ENCODE results near the gene ROPN1B. TPM values are rescaled to one million over a fixed set of nuclear protein-coding genes. Genes with fewer than 3 reads are reported as not detected.

The ROPN1B gene
- total RNA-seq, 1 experiment from 2014 or later, result 0.13 TPM

DNA sequence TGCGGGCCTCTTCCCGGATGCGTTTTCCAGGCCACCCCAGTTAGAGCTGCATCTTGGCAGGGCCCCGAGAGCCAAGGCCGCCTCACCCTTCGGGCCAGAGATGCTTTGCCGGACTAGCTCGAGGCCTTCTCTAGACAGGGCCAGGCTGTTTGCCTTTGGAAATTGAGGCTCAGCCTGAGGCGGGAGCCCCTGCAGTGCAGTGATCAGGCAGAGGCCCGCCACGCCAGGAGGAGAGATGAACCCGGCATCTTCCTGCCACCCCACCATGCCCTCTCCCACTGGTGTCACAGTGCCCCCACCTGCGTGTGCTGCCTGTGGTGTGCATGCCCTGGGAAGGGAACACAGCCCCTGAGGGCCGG lies 8.9 kb upstream of the ROPN1B start:
- Mint-ChIP-seq H3K27me3 (ENCODE audit: low read depth) (peaks cover 15% of the 10 kb centered on the region), H3K36me3 (no peaks in the 10 kb centered on the region), H3K27ac (no peak overlapping the region), H3K9me3 (no peaks in the 10 kb centered on the region), H3K4me3 (no peak overlapping the region), H3K4me1 (peaks cover 8% of the 10 kb centered on the region; the same call in 1 of the 2 replicates)
- CTCF ChIA-PET, result interaction anchor here (1.4 kb wide), 1 partner anchor 12 kb away, joined by 4 read pairs; no protein-coding TSS in a partner anchor
- ATAC-seq, result no peak
- TF ChIP-seq, protein P1, sequence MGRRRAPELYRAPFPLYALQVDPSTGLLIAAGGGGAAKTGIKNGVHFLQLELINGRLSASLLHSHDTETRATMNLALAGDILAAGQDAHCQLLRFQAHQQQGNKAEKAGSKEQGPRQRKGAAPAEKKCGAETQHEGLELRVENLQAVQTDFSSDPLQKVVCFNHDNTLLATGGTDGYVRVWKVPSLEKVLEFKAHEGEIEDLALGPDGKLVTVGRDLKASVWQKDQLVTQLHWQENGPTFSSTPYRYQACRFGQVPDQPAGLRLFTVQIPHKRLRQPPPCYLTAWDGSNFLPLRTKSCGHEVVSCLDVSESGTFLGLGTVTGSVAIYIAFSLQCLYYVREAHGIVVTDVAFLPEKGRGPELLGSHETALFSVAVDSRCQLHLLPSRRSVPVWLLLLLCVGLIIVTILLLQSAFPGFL (CRISPR knock-in tag; IDR thresholded peaks at IDR 0.05; ENCODE audit: borderline replicate concordance), result no peak
- TF ChIP-seq NFATC4 (CRISPR knock-in tag; IDR thresholded peaks at IDR 0.05) (no peak), CREB1 (CRISPR knock-in tag; IDR thresholded peaks at IDR 0.05) (no peak)
- POLR2A ChIA-PET, result no interaction called here
- DNase-seq (ENCODE audit: low spot score), result no peak

DNA sequence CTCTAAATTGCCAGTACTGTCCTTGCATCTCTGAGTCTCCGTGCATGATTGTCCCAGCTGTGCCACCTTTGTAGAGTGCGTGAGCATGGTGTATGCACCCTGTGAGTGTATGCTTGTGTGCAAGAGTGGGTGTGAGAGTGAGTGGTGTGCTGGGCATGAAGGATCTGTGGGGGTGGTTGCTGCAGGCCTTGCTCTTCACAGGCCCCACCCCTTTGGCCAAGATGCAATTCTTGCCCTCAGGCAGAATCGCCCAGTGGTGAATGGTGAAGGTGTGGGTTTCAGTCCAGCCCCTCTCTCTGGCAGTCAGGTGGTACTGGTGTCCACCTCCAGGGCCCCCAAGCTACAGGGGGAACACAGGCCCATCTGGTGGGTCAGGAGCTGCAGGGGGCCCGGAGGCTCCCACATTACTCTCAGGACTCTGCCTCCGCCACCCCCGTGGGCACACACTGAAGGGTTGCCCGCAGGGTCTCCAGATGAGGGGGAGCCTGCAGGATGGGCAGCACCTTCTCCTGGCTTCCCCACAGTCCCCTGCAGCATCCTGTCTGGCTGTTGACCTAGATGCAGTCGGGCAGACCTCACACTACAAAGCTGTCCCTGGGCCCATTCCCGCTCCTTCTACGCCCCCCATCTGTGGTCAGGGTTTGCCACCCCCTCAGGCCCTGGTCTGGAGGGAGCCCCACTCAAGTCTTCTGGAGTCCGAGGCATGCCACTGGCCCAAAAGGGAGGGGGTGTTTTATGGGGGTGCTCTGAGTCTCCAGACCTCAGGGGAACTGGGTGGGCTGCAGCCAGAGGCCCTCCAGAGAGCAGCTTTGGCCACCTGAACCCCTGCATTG lies 8.3 kb upstream of the ROPN1B start:
- DNase-seq (ENCODE audit: low spot score), result no peak
- Mint-ChIP-seq H3K27ac (no peak overlapping the region), H3K36me3 (no peaks in the 10 kb centered on the region), H3K4me3 (no peak overlapping the region), H3K4me1 (peaks cover 8% of the 10 kb centered on the region; the same call in 1 of the 2 replicates), H3K27me3 (ENCODE audit: low read depth) (peaks cover 10% of the 10 kb centered on the region), H3K9me3 (no peaks in the 10 kb centered on the region)
- ChIA-PET CTCF (interaction anchor here (1.4 kb wide), 1 partner anchor 11 kb away, joined by 4 read pairs; no protein-coding TSS in a partner anchor), POLR2A (no interaction called here)
- no peak for ATAC-seq
- no peak for TF ChIP-seq EMX1 (CRISPR knock-in tag; IDR thresholded peaks at IDR 0.05)
- TF ChIP-seq ZNF416 (CRISPR knock-in tag; IDR thresholded peaks at IDR 0.05), result no peak
- TF ChIP-seq, protein P2, sequence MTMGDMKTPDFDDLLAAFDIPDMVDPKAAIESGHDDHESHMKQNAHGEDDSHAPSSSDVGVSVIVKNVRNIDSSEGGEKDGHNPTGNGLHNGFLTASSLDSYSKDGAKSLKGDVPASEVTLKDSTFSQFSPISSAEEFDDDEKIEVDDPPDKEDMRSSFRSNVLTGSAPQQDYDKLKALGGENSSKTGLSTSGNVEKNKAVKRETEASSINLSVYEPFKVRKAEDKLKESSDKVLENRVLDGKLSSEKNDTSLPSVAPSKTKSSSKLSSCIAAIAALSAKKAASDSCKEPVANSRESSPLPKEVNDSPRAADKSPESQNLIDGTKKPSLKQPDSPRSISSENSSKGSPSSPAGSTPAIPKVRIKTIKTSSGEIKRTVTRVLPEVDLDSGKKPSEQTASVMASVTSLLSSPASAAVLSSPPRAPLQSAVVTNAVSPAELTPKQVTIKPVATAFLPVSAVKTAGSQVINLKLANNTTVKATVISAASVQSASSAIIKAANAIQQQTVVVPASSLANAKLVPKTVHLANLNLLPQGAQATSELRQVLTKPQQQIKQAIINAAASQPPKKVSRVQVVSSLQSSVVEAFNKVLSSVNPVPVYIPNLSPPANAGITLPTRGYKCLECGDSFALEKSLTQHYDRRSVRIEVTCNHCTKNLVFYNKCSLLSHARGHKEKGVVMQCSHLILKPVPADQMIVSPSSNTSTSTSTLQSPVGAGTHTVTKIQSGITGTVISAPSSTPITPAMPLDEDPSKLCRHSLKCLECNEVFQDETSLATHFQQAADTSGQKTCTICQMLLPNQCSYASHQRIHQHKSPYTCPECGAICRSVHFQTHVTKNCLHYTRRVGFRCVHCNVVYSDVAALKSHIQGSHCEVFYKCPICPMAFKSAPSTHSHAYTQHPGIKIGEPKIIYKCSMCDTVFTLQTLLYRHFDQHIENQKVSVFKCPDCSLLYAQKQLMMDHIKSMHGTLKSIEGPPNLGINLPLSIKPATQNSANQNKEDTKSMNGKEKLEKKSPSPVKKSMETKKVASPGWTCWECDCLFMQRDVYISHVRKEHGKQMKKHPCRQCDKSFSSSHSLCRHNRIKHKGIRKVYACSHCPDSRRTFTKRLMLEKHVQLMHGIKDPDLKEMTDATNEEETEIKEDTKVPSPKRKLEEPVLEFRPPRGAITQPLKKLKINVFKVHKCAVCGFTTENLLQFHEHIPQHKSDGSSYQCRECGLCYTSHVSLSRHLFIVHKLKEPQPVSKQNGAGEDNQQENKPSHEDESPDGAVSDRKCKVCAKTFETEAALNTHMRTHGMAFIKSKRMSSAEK (CRISPR knock-in tag; IDR thresholded peaks at IDR 0.05; ENCODE audit: borderline replicate concordance), result no peak
- no peak for TF ChIP-seq ZNF425 (CRISPR knock-in tag; conservative IDR thresholded peaks at IDR 0.05)

DNA sequence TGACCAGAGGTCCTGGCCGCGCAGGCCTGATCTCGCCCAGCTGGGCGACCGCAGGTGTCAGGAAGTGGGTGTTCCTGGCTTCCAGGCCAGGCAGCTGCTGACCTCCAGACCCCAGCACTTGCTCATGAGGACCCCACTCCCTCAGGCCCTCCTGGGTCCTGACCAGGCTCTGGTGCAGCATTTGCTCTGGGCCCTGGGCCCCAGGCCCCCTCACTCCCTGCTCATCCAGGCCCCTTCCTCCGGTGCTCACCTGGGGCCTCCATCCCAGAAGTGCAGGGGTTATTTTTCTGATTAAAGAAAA lies 7.7 kb upstream of the ROPN1B start:
- no peak overlapping the region for H3K4me3 Mint-ChIP-seq
- ATAC-seq (no peak), DNase-seq (ENCODE audit: low spot score) (no peak)
- H3K36me3 Mint-ChIP-seq, result no peaks in the 10 kb centered on the region
- ChIA-PET POLR2A (no interaction called here), CTCF (no interaction called here)
- H3K4me1 Mint-ChIP-seq, result peaks cover 8% of the 10 kb centered on the region; the same call in 1 of the 2 replicates
- no peak overlapping the region for H3K27ac Mint-ChIP-seq
- no peaks in the 10 kb centered on the region for H3K9me3 Mint-ChIP-seq
- H3K27me3 Mint-ChIP-seq (ENCODE audit: low read depth), result peaks cover 10% of the 10 kb centered on the region
- TF ChIP-seq E2F1 (CRISPR knock-in tag; IDR thresholded peaks at IDR 0.05), result no peak
- TF ChIP-seq IRF2 (CRISPR knock-in tag; IDR thresholded peaks at IDR 0.05; ENCODE audit: borderline replicate concordance, low read depth), result no peak
- no peak for TF ChIP-seq ESRRA (CRISPR knock-in tag; IDR thresholded peaks at IDR 0.05; ENCODE audit: borderline replicate concordance)
- no peak for TF ChIP-seq FOXJ3 (CRISPR knock-in tag; IDR thresholded peaks at IDR 0.05; ENCODE audit: borderline replicate concordance)
- no peak for TF ChIP-seq GABPB1 (CRISPR knock-in tag; IDR thresholded peaks at IDR 0.05)
- no peak for TF ChIP-seq MXD4 (CRISPR knock-in tag; IDR thresholded peaks at IDR 0.05; ENCODE audit: borderline replicate concordance)
- no peak for TF ChIP-seq GTF2I (CRISPR knock-in tag; conservative IDR thresholded peaks at IDR 0.05)
- TF ChIP-seq ELF4 (CRISPR knock-in tag; IDR thresholded peaks at IDR 0.05; ENCODE audit: low read depth), result no peak
- TF ChIP-seq KAT7 (CRISPR knock-in tag; IDR thresholded peaks at IDR 0.05; ENCODE audit: borderline replicate concordance), result no peak
- no peak for TF ChIP-seq HMGA2 (CRISPR knock-in tag; IDR thresholded peaks at IDR 0.05)
- no peak for TF ChIP-seq ZNF671 (CRISPR knock-in tag; IDR thresholded peaks at IDR 0.05)
- TF ChIP-seq GRHL2 (CRISPR knock-in tag; IDR thresholded peaks at IDR 0.05; ENCODE audit: insufficient replicate concordance, severe bottlenecking), result no peak
- no peak for TF ChIP-seq SP1 (CRISPR knock-in tag; conservative IDR thresholded peaks at IDR 0.05)
- TF ChIP-seq, protein P3, sequence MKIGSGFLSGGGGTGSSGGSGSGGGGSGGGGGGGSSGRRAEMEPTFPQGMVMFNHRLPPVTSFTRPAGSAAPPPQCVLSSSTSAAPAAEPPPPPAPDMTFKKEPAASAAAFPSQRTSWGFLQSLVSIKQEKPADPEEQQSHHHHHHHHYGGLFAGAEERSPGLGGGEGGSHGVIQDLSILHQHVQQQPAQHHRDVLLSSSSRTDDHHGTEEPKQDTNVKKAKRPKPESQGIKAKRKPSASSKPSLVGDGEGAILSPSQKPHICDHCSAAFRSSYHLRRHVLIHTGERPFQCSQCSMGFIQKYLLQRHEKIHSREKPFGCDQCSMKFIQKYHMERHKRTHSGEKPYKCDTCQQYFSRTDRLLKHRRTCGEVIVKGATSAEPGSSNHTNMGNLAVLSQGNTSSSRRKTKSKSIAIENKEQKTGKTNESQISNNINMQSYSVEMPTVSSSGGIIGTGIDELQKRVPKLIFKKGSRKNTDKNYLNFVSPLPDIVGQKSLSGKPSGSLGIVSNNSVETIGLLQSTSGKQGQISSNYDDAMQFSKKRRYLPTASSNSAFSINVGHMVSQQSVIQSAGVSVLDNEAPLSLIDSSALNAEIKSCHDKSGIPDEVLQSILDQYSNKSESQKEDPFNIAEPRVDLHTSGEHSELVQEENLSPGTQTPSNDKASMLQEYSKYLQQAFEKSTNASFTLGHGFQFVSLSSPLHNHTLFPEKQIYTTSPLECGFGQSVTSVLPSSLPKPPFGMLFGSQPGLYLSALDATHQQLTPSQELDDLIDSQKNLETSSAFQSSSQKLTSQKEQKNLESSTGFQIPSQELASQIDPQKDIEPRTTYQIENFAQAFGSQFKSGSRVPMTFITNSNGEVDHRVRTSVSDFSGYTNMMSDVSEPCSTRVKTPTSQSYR (CRISPR knock-in tag; IDR thresholded peaks at IDR 0.05), result no peak
